CD4-positive, alpha-beta T cell treated with Interleukin-6 for 4 hours (primary cell): Measurements from ENCODE around the gene TLE6.
A peak's percentile ranks its signal among the peaks of the same experiment; 100 is the strongest.
"Not testable (repeated sequence)": the region's sequence is repeated elsewhere in the genome, so short reads cannot be mapped to it uniquely, and the experiment has no call there.

Experiments
- DNase-seq: peaks from one replicate; pipeline ENCODE4 v3.0.0-alpha.2; 2020; ENCODE audit warnings: mixed read lengths

TLE6 gene

DNA sequence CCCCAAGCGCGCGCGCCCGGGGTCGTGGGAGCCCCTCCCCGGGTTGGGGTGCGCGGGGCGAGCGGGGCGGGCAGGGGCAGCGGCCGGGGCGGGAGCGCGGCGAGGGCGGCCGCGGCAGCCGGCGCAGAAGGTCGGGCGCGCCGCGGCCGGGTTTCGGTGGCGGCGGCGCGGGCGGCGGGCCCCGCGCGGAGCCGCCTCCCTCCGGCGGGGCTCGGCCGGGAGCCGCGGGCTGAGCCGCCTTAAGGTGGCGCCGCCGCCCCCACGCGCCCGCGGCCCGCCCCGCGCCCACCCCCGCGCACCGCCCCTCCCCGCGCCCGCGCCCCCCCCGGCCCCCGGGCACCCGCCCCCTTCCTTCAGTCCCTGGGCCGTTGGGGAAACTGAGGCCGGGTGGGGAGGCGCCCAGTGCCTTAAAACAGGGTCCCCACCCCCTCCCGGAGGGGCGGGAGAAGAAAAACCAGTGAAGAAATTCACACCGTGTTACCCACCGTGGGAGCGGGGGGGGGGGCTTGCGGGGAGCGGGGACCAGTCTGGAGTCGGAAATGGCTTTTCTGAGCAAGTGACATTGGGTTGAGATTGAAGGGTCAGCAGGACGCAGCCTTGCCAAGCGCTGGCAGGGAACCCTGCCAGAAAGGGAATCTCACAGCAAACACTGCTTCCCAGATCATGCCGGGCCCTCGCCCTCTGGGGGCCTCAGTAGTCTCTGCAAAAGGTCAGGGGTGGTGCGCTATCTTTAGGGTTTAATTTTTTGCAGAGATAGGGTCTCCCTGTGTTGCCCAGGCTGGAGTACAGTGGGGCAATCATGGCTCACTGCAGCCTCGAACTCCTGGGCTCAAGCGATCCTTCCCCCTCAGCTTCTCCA is 51.9 kb downstream of the TLE6 start, which contains the start of gene TLE2:
TLE2 (minus strand) TSS at position 216 of the 859 bp plus-strand sequence. CDS start 376 bp downstream, outside the sequence.
- peak; percentile 44 for DNase-seq

DNA sequence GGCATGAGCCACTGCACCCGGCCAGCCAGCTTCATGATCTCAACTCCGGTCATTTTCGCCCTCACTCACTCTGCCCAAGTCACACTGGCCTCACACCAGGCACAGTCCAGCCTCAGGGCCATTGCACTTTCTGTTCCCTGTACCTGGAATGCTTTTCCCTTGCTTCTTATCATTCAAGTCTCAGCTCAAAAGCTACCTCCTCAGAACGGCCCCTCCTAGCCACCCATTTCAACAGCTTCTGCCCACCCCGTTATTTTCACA is 54.2 kb downstream of the TLE6 start:
- no peak for DNase-seq

DNA sequence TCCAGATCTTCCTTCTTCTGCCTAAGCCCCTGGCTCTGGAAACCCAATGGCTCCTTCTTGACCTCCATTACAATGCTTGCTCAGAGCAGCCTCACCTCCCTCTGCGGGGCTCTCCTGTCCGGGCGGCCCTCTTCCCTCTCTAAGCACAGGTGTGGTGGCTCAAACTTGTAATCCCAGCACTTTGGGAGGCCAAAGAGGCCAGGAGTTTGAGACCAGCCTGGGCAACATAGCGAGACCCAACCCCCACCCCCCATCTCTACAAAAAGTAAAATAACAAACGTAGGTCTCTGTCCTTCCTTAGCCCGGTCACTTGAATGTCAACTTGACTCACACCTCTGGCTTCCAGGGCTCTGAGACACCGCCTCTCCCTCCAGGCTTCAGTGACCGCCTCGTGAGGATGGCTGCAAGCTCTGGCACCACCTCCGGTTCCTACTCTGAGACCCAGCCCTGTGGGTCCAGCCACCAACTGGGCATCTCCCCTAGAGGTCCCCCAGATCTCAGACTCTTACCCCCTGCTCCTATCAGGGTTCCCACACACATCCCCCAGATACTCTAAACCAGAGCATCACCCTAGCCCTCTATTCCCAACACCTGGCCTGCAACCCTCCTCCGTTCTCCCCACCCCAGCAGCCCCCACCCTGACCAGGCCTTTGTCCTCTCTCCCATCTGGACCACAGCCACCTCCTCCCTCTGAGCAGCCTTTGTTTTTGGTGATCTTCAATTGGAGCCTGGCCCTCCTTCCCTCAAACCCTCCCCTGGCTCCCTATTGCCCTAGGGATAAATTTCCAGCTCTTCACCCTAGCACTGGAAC is 56.4 kb downstream of the TLE6 start:
- no peak for DNase-seq

GRCh38 chr19:3034406-3034655 is 57.0 kb downstream of the TLE6 start:
- no peak for DNase-seq

GRCh38 chr19:3034656-3035541 is 57.5 kb downstream of the TLE6 start:
- peak; percentile 53 for DNase-seq

DNA sequence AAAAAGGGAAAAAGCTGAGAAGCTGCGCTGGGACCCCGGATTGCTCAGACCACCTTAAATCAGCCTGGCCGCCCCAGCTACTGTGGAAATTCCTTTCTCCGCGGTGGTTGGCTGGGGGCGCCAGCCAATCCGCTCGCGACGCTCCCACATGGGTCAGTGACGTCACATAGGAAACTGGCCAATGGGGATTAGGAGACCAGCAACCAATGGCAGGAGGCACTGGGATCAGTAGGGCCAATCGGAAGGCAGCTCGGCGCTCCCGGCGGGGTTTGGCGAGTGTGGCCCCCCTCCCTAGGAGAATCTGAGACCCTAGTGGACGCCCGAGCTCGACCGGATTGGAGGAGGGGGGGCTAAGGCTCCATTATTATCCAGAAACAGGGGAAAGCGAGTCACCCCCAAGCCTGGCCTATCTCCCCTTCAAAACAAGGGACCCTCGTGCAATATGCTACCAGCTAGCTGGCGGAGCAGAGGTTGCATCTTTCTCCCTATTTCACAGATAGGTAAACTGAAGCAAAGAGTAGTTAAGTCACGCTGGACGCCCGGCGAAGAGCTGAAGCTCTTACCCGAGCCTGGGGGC is 58.3 kb downstream of the TLE6 start:
- peak; percentile 96 for DNase-seq

DNA sequence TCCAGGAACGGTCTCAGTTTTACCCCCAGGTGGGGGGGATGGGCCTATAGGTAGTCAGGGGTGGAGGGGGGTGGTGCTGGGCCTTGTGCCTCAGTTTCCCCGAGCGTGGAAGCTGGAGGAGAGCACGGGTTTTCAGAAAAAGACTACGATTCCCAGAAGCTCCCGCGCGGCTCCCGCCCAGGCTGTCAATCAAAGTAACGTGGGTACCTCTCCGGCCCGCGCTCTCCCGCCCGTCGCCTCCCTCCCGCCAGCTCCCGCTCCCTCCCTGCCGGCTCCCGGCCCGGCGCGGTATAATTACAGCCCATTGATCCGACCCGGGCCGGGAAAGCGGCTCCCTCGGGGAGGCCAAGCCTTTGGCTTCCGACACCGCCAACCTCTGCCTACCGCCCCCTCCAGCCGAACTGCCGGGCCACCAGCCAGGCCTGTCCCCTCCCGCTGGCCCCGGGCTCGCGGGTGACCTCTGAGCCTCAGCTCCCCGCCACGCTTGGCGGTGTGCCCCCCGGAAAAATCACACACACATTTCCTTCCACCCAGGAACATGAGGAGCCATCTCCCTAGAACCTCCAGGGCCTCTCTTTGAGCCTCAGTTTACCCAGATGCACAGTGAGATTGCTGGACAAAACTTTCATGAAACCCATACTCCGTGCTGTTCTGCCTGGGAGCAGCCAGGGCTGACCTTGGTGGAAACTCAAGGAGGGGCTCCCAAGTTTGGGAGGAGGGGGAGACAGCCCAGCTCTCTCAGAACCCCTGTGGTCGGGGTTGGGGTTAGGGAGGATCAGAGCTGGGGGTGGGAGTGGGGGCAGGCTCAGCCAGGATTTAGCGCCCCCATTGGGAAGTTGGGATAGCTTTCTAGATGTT is 59.0 kb downstream of the TLE6 start:
- DNase-seq = peak; percentile 84

- not testable (repeated sequence) for DNase-seq
These were observed 59.7 kb downstream of the TLE6 start for GRCh38 chr19:3036977-3037544.

GRCh38 chr19:3038214-3038613 is 60.9 kb downstream of the TLE6 start:
- no peak for DNase-seq

- DNase-seq = no peak
These were observed 61.8 kb downstream of the TLE6 start for GRCh38 chr19:3039125-3039524.

DNA sequence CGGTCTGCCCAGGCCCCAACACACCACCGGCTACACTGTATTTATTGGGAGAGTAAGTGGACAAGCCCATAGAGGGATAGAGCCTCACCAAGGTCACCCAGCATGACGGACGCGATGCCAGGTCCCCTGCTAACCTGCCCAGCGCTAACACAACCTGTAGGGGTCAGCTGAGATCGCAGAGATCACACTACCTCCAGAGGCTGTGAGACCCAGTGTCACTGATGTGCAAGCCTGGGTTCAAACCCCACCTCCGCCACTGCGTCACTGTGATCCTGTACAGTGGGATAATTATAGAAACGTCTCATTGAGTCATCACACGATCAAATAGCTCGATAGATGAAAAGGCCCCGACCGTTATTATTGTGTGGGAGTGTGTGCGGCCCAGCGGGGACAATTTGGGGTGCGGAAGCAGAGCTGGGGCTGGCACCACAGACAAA is 62.3 kb downstream of the TLE6 start:
- peak; percentile 31 for DNase-seq

- no peak for DNase-seq
These were observed 64.0 kb downstream of the TLE6 start for GRCh38 chr19:3041327-3041726.

- peak; percentile 25 for DNase-seq
These were observed 64.6 kb downstream of the TLE6 start for GRCh38 chr19:3041761-3042620.

- DNase-seq = no peak
These were observed 65.4 kb downstream of the TLE6 start for GRCh38 chr19:3042621-3043267.
